WTC11 (cell line): ENCODE results near the gene LEKR1. TPM values are rescaled to one million over a fixed set of nuclear protein-coding genes. Genes with fewer than 3 reads are reported as not detected.
"Not testable (repeated sequence)": the region's sequence is repeated elsewhere in the genome, so short reads cannot be mapped to it uniquely, and the experiment has no call there.

Source experiments
- ATAC-seq: fragments of 200-7000 bp; cut with Tn5 transposase; 2 replicates; pipeline ENCODE4 v1.10.0; 2021; ENCODE audit warnings: mild to moderate bottlenecking, moderate library complexity
- CTCF ChIA-PET: fragments of 300-600 bp; sonication (Branson Sonifier 250); formaldehyde crosslinking; loops from one replicate; lab custom pipeline; 2021; ENCODE audit warnings: antibody characterized with exemption; lab: Charles Lee
- POLR2A ChIA-PET: fragments of 350-600 bp; sonication (Branson Sonifier 250); formaldehyde crosslinking; loops from one replicate; lab custom pipeline; 2021; ENCODE audit warnings: antibody characterized with exemption; lab: Charles Lee
- DNase-seq: peaks from one replicate; pipeline ENCODE4 v3.0.0; 2021; ENCODE audit warnings: low spot score
- H3K27ac Mint-ChIP-seq: 2 replicates; pipeline ENCODE4 v1.8.0; 2021; ENCODE audit warnings: mixed read lengths
- H3K27me3 Mint-ChIP-seq: 2 replicates; pipeline ENCODE4 v1.8.0; 2021; ENCODE audit warnings: low read depth, mild to moderate bottlenecking, moderate library complexity, mixed read lengths
- H3K36me3 Mint-ChIP-seq: 2 replicates; pipeline ENCODE4 v1.8.0; 2021; ENCODE audit warnings: mixed read lengths
- H3K4me1 Mint-ChIP-seq: 2 replicates; pipeline ENCODE4 v1.8.0; 2022; ENCODE audit warnings: mixed read lengths
- H3K4me3 Mint-ChIP-seq: 2 replicates; pipeline ENCODE4 v1.8.0; 2021; ENCODE audit warnings: mild to moderate bottlenecking, moderate library complexity, mixed read lengths
- H3K9me3 Mint-ChIP-seq: 2 replicates; pipeline ENCODE4 v1.8.0; 2021; ENCODE audit warnings: mixed read lengths
- CBFB ChIP-seq: sonication (generic); formaldehyde crosslinking; IDR thresholded peaks from 2 replicates; pipeline ENCODE4 v1.8.1; 2022; ENCODE audit warnings: mild to moderate bottlenecking, low read depth, missing genetic modification reagents
- ELF4 ChIP-seq: sonication (generic); formaldehyde crosslinking; IDR thresholded peaks from 2 replicates; pipeline ENCODE4 v1.8.1; 2022; ENCODE audit warnings: low read depth, mild to moderate bottlenecking, moderate library complexity, missing genetic modification reagents
- ETV6 ChIP-seq: sonication (generic); formaldehyde crosslinking; IDR thresholded peaks from 2 replicates; pipeline ENCODE4 v1.8.1; 2022; ENCODE audit warnings: mild to moderate bottlenecking, missing genetic modification reagents
- FOXJ3 ChIP-seq: sonication (generic); formaldehyde crosslinking; IDR thresholded peaks from 2 replicates; pipeline ENCODE4 v1.9.0; 2021; ENCODE audit warnings: missing genetic modification reagents, mild to moderate bottlenecking, borderline replicate concordance
- GTF2I ChIP-seq: fragments of 250-450 bp; sonication (Bioruptor Pico); conservative IDR thresholded peaks from 2 replicates; pipeline ENCODE4 v1.4.0; 2021; ENCODE audit warnings: mild to moderate bottlenecking
- HMGA2 ChIP-seq: fragments of 250-450 bp; sonication (Bioruptor Pico); IDR thresholded peaks from 2 replicates; pipeline ENCODE4 v1.4.0; 2021; ENCODE audit warnings: mild to moderate bottlenecking, moderate library complexity
- IRF2 ChIP-seq: sonication (generic); formaldehyde crosslinking; IDR thresholded peaks from 2 replicates; pipeline ENCODE4 v1.8.0; 2022; ENCODE audit warnings: low read depth, missing genetic modification reagents, borderline replicate concordance
- JUN ChIP-seq: sonication (generic); formaldehyde crosslinking; IDR thresholded peaks from 2 replicates; pipeline ENCODE4 v1.8.0; 2023; ENCODE audit warnings: mild to moderate bottlenecking, missing genetic modification reagents
- NR1H2 ChIP-seq: sonication (generic); formaldehyde crosslinking; IDR thresholded peaks from 2 replicates; pipeline ENCODE4 v1.9.0; 2021; ENCODE audit warnings: mild to moderate bottlenecking, moderate library complexity, missing genetic modification reagents
- NR3C1 ChIP-seq: sonication (generic); formaldehyde crosslinking; conservative IDR thresholded peaks from 2 replicates; pipeline ENCODE4 v1.8.1; 2023; ENCODE audit warnings: low read depth, mild to moderate bottlenecking, missing genetic modification reagents
- TCF7 ChIP-seq: sonication (generic); formaldehyde crosslinking; IDR thresholded peaks from 2 replicates; pipeline ENCODE4 v1.8.0; 2022; ENCODE audit warnings: mild to moderate bottlenecking, low read depth, missing genetic modification reagents, moderate library complexity
- ZNF219 ChIP-seq: sonication (generic); formaldehyde crosslinking; IDR thresholded peaks from 2 replicates; pipeline ENCODE4 v1.8.0; 2023; ENCODE audit warnings: missing genetic modification reagents, mild to moderate bottlenecking, borderline replicate concordance
- ZNF416 ChIP-seq: fragments of 250-450 bp; sonication (Bioruptor Pico); IDR thresholded peaks from 2 replicates; pipeline ENCODE4 v1.9.0; 2021; ENCODE audit warnings: mild to moderate bottlenecking, inconsistent platforms
- total RNA-seq: library from RNA; stranded (reverse); gene quantifications from 3 replicates; pipeline ENCODE4 v1.2.3, GENCODE V29; 2021
- TF ChIP-seq, protein P1 (sequence below): sonication (generic); formaldehyde crosslinking; IDR thresholded peaks from 2 replicates; pipeline ENCODE4 v1.8.0; 2022; ENCODE audit warnings: missing genetic modification reagents
- TF ChIP-seq, protein P2 (sequence below): sonication (generic); formaldehyde crosslinking; IDR thresholded peaks from 2 replicates; pipeline ENCODE4 v1.8.0; 2023; ENCODE audit warnings: missing genetic modification reagents
- TF ChIP-seq, protein P3 (sequence below): sonication (generic); formaldehyde crosslinking; conservative IDR thresholded peaks from 2 replicates; pipeline ENCODE4 v1.8.1; 2022; ENCODE audit warnings: mild to moderate bottlenecking, missing genetic modification reagents
- TF ChIP-seq, protein P4 (sequence below): sonication (generic); formaldehyde crosslinking; IDR thresholded peaks from 2 replicates; pipeline ENCODE4 v1.8.1; 2023; ENCODE audit warnings: mild to moderate bottlenecking, missing genetic modification reagents, moderate library complexity
- TF ChIP-seq, protein P5 (sequence below): sonication (generic); formaldehyde crosslinking; IDR thresholded peaks from 2 replicates; pipeline ENCODE4 v1.8.1; 2023; ENCODE audit warnings: mild to moderate bottlenecking, moderate library complexity, missing genetic modification reagents
- TF ChIP-seq, protein P6 (sequence below): sonication (generic); formaldehyde crosslinking; IDR thresholded peaks from 2 replicates; pipeline ENCODE4 v1.8.1; 2023; ENCODE audit warnings: mild to moderate bottlenecking, missing genetic modification reagents, moderate library complexity

LEKR1 gene
- total RNA-seq, 1 experiment from 2014 or later = 0.09 TPM

DNA sequence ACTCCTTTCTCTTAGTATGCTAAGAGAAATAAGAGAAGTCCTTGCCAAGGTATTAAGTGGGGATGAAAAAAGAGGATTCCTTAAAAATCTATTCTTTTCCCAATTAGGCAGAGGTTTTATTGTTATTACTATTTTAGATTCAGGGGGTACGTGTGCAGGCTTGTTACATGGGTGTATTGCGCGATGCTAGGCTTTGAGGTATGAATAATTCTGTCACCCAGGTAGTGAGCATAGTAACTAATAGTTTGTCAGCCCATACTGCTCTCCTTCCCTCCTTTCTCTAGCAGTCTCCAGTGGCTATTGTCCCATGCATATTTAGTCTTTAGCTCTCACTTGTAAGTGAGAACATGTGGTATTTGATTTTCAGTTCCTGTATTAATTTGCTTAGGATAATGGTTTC is 83.9 kb downstream of the LEKR1 start:
- H3K4me3 Mint-ChIP-seq = no peak overlapping the region
- CTCF ChIA-PET = no interaction called here
- TF ChIP-seq, protein P1, sequence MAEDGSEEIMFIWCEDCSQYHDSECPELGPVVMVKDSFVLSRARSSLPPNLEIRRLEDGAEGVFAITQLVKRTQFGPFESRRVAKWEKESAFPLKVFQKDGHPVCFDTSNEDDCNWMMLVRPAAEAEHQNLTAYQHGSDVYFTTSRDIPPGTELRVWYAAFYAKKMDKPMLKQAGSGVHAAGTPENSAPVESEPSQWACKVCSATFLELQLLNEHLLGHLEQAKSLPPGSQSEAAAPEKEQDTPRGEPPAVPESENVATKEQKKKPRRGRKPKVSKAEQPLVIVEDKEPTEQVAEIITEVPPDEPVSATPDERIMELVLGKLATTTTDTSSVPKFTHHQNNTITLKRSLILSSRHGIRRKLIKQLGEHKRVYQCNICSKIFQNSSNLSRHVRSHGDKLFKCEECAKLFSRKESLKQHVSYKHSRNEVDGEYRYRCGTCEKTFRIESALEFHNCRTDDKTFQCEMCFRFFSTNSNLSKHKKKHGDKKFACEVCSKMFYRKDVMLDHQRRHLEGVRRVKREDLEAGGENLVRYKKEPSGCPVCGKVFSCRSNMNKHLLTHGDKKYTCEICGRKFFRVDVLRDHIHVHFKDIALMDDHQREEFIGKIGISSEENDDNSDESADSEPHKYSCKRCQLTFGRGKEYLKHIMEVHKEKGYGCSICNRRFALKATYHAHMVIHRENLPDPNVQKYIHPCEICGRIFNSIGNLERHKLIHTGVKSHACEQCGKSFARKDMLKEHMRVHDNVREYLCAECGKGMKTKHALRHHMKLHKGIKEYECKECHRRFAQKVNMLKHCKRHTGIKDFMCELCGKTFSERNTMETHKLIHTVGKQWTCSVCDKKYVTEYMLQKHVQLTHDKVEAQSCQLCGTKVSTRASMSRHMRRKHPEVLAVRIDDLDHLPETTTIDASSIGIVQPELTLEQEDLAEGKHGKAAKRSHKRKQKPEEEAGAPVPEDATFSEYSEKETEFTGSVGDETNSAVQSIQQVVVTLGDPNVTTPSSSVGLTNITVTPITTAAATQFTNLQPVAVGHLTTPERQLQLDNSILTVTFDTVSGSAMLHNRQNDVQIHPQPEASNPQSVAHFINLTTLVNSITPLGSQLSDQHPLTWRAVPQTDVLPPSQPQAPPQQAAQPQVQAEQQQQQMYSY (CRISPR knock-in tag) = no peak
- TF ChIP-seq JUN (CRISPR knock-in tag) (no peak), NR3C1 (no peak)
- TF ChIP-seq, protein P2, sequence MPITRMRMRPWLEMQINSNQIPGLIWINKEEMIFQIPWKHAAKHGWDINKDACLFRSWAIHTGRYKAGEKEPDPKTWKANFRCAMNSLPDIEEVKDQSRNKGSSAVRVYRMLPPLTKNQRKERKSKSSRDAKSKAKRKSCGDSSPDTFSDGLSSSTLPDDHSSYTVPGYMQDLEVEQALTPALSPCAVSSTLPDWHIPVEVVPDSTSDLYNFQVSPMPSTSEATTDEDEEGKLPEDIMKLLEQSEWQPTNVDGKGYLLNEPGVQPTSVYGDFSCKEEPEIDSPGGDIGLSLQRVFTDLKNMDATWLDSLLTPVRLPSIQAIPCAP (CRISPR knock-in tag) = no peak
- TF ChIP-seq, all 79 proteins: peak for 0
- Mint-ChIP-seq H3K4me1 (peaks cover 15% of the 10 kb centered on the region), H3K27me3 (no peaks in the 10 kb centered on the region), H3K36me3 (peaks cover 4% of the 10 kb centered on the region), H3K9me3 (peaks cover 9% of the 10 kb centered on the region), H3K27ac (no peak overlapping the region)
- POLR2A ChIA-PET = no interaction called here
- ATAC-seq = no peak; the same call in 1 of the 2 replicates
- no peak for DNase-seq

DNA sequence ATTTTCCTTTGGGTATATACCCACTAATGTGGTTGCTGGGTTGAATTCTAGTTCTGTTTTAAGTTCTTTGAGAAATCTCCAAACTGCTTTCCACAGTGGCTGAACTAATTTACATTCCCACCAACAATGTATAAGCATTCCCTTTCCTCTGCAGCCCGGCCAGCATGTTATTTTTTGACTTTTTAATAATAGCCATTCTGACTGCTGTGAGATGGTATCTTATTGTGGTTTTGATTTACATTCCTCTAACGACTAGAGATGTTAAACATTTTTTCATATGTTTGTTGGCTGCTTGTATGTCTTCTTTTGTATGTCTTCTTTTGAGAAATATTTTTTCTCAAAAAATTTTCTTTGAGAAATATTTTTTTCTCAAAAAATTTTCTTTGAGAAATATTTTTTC is 84.7 kb downstream of the LEKR1 start:
- H3K27me3 Mint-ChIP-seq, POLR2A ChIA-PET, CTCF ChIA-PET, DNase-seq, H3K4me3 Mint-ChIP-seq, ATAC-seq, H3K27ac Mint-ChIP-seq, H3K36me3 Mint-ChIP-seq: not testable (repeated sequence)
- H3K9me3 Mint-ChIP-seq = peaks cover 17% of the 10 kb centered on the region
- H3K4me1 Mint-ChIP-seq = peaks cover 15% of the 10 kb centered on the region

DNA sequence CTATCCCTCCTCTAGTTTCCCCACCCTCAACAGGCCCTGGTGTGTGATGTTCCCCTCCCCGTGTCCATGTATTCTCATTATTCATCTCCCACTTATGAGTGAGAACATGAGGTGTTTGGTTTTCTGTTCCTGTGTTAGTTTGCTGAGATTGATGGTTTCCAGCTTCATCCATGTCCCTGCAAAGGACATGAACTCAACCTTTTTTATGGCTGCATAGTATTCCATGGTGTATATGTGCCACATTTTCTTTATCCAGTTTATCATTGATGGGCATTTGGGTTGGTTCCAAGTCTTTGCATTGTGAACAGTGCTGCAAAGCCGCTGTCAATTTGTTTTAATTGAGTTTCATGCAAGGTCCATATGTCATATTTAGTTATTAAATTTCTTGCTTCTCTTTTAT is 88.1 kb downstream of the LEKR1 start:
- TF ChIP-seq GTF2I = 0 out of 2 replicates have a peak, but pooled peaks have one; percentile 37
- H3K4me3 Mint-ChIP-seq, DNase-seq, H3K27me3 Mint-ChIP-seq, H3K36me3 Mint-ChIP-seq, CTCF ChIA-PET, H3K27ac Mint-ChIP-seq, POLR2A ChIA-PET, ATAC-seq: not testable (repeated sequence)
- H3K4me1 Mint-ChIP-seq = peaks cover 18% of the 10 kb centered on the region
- peaks cover 17% of the 10 kb centered on the region for H3K9me3 Mint-ChIP-seq

DNA sequence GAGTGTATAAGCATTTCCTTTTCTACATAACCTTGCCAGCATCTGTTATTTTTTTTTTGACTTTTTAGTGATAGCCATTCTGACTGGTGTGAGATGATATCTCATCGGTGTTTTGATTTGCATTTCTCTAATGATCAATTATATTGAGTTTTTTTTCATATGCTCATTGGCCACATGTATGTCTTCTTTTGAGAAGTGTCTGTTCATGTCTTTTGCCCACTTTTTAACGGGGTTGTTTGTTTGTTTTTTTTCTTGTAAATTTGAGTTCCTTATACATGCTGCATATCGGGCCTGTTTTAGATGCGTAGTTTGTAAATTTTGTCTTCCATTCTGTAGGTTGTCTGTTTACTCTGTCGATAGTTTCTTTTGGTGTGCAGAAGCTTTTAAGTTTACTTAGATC is 89.2 kb downstream of the LEKR1 start:
- Mint-ChIP-seq H3K27ac (no peak overlapping the region), H3K36me3 (peaks cover 6% of the 10 kb centered on the region), H3K4me1 (peaks cover 14% of the 10 kb centered on the region), H3K4me3 (no peak overlapping the region), H3K27me3 (no peaks in the 10 kb centered on the region), H3K9me3 (peaks cover 20% of the 10 kb centered on the region)
- ATAC-seq (no peak), DNase-seq (no peak)
- CTCF ChIA-PET = no interaction called here
- POLR2A ChIA-PET = no interaction called here
- TF ChIP-seq ZNF219 (CRISPR knock-in tag) (no peak), HMGA2 (no peak), ETV6 (CRISPR knock-in tag) (no peak), FOXJ3 (CRISPR knock-in tag) (no peak), ZNF416 (CRISPR knock-in tag) (no peak), ELF4 (CRISPR knock-in tag) (no peak), IRF2 (no peak), NR1H2 (CRISPR knock-in tag) (no peak), CBFB (CRISPR knock-in tag) (no peak), TCF7 (CRISPR knock-in tag) (no peak)
- TF ChIP-seq, protein P3, sequence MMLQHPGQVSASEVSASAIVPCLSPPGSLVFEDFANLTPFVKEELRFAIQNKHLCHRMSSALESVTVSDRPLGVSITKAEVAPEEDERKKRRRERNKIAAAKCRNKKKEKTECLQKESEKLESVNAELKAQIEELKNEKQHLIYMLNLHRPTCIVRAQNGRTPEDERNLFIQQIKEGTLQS = no peak
- TF ChIP-seq, protein P4, sequence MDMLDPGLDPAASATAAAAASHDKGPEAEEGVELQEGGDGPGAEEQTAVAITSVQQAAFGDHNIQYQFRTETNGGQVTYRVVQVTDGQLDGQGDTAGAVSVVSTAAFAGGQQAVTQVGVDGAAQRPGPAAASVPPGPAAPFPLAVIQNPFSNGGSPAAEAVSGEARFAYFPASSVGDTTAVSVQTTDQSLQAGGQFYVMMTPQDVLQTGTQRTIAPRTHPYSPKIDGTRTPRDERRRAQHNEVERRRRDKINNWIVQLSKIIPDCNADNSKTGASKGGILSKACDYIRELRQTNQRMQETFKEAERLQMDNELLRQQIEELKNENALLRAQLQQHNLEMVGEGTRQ = no peak
- TF ChIP-seq, protein P5, sequence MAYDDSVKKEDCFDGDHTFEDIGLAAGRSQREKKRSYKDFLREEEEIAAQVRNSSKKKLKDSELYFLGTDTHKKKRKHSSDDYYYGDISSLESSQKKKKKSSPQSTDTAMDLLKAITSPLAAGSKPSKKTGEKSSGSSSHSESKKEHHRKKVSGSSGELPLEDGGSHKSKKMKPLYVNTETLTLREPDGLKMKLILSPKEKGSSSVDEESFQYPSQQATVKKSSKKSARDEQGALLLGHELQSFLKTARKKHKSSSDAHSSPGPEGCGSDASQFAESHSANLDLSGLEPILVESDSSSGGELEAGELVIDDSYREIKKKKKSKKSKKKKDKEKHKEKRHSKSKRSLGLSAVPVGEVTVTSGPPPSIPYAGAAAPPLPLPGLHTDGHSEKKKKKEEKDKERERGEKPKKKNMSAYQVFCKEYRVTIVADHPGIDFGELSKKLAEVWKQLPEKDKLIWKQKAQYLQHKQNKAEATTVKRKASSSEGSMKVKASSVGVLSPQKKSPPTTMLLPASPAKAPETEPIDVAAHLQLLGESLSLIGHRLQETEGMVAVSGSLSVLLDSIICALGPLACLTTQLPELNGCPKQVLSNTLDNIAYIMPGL = no peak
- TF ChIP-seq, protein P6, sequence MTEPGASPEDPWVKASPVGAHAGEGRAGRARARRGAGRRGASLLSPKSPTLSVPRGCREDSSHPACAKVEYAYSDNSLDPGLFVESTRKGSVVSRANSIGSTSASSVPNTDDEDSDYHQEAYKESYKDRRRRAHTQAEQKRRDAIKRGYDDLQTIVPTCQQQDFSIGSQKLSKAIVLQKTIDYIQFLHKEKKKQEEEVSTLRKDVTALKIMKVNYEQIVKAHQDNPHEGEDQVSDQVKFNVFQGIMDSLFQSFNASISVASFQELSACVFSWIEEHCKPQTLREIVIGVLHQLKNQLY = no peak
